Nucleus accumbens (tissue), 56 donors: ENCODE measurements around the gene PDE10A.
A peak's percentile ranks its signal among the peaks of the same experiment; 100 is the strongest.
"Not testable (repeated sequence)": the region's sequence is repeated elsewhere in the genome, so short reads cannot be mapped to it uniquely, and the experiment has no call there.

Experiments
- DNase-seq, 56 donors: peaks; one replicate each; lab custom pipeline; 2025; lab: John Stamatoyannopoulos, UW

The PDE10A gene

DNA sequence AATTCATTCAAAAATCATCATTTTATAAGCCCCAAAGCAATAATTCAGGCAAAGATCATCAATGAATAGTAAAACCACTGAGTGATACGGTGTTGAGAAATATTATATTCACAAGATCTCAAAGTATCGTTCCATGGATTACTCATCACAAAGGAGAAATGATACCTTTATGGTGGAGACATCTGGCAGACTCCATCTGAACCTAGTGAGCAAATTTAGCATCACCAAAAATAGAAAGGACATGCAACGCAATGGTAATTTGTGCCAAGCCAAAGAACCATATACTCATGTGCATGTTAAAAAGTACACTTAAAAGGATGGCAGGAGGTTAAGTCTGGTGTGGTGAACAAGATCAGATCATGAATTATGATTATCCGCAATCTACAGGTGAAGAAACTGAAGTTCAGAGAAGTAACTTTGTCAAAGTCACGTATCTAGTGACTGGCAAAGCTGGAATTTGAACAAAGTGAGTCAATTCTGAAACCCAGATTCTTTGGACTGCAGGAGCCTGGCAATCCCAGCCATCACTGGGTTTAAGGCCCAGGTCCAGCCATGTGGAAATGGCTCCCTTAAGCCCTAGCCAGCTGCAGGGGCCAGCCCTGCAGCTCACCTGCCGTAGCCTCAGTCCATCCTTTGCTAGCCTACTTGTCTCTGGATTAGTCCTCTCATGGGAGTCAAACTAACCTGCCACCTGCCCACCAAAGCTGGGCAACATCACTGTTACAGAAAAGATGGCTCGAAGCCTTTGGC, 68.3 kb downstream of the PDE10A start:
- DNase-seq = no peak

DNA sequence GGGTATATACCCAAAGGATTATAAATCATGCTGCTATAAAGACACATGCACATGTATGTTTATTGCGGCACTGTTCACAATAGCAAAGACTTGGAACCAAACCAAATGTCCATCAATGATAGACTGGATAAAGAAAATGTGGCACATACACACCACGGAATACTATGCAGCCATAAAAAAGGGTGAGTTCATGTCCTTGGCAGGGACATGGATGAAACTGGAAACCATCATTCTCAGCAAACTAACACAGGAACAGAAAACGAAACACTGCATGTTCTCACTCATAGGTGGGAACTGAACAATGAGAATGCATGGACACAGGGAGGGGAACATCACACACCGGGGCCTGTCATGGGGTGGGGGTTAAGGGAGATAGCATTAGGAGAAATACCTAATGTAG, 70.1 kb downstream of the PDE10A start:
- DNase-seq = not testable (repeated sequence)

DNA sequence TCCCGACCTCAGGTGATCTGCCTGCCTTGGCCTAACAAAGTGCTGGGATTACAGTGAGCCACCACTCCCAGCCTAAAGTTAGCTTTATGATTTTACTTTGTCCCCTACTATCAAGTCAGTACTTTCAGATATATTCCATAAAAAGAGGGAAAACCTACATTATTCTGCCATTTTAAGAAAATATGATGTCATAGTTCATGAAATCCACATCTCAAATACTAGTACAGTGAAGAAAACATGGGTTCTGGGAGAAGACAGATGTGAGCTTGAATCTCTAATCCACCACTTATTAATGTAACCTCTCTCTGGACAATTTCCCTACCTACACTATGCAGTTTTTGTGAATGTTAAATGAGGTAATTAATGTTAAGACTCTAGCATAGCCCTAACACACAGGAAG, 74.5 kb downstream of the PDE10A start:
- no peak for DNase-seq

DNA sequence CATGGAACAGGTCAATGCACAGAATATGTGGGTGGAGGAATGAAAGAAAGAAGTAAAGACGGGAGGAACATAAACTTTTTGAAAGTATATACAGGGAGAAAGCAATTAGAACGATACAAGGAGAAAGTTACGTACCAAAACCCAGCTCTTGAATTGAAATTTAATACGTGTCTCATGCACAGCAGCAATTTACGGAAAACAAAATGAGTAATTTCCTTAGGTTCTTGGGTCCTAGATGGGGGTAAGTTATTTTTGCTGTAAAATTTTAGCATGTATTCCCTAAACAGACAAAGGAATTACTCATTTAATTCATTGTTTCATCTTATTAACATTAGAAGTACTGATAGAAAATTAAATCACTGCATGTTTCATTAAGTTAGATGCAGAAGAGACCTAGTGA, 75.8 kb downstream of the PDE10A start:
- no peak for DNase-seq

DNA sequence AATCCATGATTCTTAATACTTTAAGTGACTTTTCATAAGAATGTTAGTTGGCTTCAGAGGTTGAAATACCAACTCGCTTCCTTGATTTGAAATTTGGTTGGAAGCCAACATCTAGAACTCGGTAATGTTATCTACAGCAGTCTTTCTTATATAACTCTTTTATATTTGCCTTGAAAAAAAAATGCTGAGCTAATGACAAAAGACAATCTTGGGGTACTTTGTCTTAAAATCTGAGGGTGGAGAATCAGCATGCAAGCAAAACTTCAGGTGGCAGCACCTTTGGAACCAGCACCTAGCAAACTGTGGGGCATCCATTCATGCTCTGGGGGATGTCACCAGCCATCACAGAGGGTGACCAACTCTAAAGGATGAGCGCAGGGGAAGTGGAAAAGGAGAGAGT, 76.3 kb downstream of the PDE10A start:
- no peak for DNase-seq

DNA sequence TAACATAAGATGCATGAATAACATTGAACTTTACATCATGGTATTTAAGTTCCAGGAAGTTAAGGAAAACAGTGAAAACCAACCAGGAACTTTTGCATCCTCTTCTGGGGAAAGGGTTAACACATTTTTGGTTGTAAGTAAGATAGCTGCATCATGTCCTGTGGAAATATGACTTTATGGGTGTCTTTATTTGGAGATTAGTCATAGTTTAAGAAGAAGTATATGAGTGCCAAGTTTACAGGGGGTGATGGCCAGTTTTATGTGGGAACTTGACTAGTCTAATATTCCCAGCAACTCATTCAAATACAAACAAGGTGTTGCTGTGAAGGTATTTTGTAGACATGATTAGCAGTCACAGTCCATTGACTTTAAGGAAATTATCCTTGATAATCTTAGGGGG, 78.0 kb downstream of the PDE10A start:
- no peak for DNase-seq

DNA sequence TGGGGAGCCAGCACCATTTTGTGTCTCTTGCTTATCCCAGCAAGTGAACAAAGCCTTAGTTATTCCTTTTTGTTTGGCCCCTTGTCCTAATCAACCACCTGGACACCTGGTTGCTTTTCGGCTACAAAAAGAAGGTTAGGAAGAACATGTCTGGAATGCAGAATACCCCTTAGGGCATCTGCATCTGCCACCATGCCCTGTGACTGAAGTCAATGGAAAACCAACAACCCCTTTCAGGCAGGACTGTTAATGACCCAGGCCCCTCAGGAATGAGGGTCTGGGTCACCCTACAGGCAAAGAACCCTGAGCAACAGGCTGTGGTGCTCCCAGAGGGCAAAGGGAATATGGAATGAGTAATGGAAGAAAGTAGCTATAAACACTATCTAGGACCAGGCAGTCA, 78.5 kb downstream of the PDE10A start:
- no peak for DNase-seq

DNA sequence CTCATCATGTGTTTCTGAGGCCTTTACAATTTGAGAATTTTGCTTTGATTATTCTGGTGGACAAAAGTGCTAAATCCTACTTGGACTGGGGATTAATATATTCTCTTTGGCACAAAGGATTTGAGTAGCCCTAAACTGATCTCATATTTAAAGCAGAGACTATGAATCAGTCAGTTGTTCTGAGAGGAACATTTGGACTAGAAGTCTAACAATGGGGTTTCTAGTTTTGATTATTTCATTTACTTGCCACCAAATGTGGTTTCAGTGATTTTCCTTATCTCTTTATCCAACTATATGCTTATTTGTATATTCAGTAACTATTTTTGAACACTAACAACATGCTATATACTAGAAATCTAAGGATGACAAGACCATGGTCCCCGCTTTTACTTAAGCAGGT, 81.4 kb downstream of the PDE10A start:
- DNase-seq = no peak

DNA sequence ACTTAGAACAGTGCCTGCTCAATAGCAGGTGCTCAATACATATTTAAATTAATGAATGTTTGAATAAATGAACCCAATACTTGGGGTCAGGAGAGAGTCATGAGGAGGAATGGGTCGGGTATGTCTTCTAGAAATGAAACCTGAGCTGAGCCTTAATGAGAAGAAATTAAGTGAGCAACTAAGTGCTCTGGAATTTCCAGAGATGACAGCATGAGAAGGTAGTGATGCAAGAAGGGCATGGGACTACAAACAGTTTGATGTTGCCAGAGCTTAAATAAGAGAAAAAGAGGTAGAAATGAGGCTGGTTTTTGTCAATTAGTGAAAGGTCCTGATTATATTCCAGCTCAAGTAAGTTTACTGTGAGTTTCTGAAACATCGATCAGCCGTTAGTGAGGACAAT, 82.9 kb downstream of the PDE10A start:
- no peak for DNase-seq

DNA sequence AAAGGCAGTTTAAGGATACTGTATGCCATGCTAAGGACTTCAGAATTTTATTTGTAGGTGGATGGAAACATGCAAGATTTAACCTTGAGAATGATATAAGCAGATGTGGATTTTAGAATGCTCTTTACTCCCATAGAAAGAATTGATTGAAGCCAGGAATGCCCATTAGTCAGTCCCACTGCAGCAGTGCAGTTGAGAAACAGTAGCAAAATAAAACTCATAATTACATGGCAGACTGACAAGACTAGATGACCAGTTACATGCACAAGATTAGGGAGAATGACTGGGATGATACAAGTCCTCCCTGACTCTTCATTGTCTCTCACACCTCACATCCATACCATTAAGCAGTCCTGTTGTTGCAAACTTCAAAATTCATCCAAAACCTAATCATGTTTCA, 83.9 kb downstream of the PDE10A start:
- no peak for DNase-seq

DNA sequence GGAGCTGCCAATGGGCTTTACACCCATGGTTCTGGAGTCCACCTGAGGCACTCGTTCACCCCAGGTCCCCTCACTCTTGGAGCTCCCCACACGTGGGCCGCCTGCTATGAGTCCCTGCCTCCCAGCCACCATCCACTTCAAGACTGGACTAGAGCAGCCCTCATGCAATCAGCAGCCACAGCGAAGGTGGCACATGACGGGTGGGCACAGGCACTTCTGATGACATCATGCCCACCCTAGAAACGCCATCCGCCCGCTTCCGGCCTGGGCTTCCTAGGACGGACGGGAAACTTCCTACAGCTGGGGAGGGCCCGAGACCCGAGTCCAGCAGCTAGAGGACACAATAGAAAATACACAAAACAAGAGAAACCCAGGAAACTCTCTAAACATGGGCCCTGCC, 85.5 kb downstream of the PDE10A start:
- no peak for DNase-seq

DNA sequence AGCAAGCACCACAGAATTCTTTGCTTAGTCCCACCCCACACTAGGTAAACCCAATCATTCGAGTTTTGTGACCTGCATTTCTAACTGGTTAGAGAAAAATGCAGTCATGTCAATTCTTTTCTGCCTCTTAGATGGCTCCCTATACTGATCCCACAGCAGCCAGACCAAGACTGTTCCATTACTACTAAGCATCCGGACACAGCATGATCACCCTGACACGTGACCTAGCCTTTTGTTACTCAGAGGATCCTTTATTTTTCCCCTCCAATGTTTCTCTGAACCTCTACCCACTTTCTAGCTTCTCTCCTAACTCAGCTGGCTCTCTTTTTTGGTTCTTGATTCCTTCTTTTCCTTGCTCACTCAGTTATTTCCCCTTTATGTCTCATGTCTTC, 87.9 kb downstream of the PDE10A start:
- DNase-seq = no peak

DNA sequence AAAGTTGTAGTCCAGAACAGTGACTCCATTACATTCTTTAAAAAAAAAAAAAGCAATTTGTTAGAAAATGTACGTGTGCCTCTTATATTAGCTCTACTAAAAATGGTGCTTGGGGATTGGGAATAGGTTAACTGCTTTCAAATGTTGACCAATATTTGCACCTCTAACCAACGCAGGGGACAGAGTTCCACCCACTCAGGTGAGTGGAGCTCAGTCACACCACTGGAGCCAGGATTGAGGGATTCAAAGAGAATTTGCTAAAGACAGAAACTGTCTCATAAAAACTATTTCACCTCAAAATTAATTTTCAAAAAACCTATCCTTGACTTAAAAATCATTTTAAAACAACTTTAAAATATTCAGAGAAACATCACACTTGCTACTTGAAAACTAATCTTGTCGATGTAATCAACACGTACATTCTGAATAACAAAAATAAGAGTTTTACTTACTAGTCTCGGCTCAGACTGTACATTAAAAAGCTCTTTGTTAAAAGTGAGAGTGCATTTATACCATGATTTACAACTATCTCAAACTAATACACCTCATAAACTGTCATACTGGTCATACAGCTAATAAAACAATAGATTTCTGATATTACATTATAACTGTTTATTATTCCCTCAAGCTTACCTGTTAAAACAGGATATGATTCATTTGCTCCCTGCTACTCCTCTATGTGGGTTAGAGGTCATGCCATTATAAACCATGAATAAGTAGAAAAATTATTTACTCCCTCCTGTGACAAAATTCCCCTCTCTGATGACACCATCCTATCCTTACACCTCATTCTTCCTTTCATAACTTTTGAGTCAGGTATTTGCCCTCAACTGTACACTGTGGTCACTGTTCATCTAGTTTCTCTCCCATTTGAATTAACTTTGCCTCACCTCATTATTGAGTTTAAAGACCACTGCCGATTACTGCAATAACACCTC, 88.6 kb downstream of the PDE10A start:
- DNase-seq = no peak

DNA sequence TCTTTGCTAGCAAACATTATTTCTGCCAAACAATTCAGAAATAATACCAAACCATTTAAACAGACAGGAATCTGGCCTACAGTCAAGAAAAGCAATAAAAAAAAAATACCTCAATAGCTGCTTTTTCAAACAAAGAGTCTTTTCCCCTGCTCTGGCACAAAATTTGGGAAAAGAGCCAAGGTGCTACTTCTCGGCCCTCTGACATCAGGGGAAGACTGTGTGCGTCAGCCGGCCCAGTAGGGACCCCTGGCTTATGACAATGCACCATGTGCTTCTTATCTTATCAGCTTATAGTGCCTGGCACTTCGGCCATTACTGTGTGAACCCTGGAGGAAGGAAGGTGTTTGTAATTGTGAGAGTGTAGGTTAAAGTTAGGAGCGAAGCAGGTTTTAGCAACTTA, 89.4 kb downstream of the PDE10A start:
- peak in 3 of 56 donors; percentile 7 to 36 (median 16) for DNase-seq

DNA sequence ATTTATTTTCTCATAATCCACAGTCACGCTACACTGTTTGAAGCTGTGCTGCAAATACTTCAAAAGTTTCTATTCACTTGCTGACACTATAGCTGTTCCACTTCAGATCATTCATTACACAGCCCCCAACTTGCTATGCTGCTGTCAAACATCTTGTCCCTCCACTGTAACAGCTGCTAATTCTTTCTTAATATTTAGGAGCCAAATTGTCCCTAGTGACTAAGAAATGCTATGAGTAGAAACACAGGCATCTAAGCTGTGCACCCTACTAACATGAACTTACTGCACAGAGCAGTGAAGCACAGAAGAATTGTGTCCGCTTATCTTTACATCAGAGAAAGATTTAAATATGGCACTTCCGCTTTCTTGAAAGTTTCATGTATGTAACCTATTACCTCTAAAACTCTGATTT, 91.3 kb downstream of the PDE10A start:
- no peak for DNase-seq

DNA sequence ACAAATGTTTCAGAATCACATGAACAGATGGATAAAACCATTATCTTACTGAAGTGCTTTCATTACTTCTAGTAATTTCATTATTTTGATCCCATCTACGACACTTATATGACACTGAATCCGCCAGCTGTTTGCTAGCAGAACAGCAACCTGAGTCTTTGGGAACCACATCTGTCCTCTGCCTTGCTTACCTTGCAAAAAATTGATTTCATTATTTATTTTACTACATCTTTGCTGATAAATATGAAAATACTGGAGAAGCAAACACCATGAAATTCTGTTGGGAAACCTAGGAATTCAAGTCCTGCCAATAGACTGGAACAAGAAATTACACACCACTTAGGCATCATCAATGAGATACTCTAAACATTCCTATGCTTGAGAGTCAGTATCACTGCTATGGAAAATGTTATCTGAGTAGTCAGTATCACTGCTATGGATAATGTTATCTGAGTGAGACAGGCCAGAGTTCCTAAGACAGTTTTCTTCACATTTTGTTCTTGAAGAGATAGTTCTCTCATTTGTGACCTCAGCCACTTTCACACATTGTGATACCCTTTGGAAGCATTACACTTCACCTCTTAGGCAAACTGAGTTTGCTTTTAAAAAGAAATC, 91.9 kb downstream of the PDE10A start:
- DNase-seq = no peak

DNA sequence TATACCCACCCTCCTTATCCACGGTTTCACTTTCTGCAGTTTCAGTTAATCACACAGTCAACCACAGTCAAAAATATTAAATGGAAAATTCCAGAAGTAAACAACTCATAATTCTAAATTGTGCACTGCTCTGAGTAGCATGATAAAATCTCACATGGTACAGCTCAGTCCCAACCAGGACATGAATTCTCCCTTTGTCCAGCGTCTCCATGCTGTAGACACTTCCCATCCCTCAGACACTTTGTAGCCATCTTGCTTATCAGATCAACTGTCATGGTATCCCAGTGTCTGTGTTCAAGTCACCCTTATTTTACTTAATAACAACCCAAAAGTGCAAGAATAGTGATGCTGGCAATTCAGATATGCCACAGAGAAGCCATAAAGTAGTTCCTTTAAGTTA, 94.7 kb downstream of the PDE10A start:
- no peak for DNase-seq

DNA sequence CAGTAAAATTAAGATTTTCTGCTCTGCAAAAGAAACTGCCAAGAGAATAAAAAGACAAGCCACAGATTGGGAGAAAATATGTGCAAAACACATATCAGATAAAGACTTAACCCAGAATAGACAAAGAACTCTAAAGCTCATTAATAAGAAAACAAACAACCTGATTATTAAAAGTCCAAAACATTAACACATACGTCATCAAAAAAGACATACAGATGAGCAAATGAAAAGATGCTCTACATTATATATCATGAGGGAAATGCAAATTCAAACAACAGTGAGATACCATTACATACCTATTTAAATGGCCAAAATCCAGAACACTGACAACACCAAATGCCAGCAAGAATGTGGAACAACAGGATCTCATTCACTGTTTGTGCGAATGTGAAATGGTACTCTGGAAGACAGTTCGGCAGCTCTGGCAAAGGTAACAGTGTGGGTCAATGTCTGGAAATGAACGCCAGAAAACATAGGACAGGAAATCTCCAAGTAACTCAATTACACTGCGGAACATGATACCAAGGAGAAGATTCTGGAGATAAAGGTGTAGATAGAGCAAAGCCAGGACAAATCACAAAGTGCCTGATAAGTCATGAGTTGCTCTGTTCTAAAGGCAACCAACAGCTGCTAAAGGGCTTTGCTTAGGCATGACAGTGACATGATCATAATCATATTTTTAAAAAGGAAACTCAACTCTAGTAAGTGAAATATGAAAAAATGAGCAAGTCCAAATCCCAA, 96.8 kb downstream of the PDE10A start:
- DNase-seq = no peak

DNA sequence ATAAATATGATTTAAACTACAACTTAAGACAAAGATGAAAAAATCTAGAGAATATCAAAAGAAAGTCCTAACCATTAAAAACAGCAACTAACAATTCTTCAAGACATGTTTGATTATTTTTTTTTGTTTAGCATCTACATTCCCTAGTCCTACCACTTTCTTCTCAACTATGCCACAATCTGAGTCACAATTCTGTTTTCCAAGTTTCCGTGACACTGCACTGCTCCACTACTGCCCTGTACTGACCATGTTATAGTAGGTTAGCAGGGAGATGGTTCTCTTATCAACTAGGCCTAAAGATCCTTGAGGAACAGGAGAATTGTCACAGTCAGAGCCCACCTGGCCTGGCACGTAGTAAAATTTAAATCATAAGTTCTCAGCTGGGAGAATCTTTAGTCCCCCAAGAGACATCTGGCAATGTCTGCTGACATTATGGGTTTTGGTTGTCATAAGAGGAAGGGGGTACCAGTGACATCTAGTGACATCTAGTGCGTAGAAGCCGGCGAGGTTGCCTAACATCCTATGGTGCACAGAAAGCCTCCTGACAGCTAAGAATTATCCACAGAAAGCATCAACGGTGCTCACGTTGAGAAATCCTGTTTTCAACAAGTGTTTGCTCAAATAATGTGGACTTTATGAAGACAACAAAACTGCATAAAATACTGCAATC, 100.5 kb downstream of the PDE10A start:
- peak in 5 of 56 donors; percentile 3 to 17 (median 15) for DNase-seq

DNA sequence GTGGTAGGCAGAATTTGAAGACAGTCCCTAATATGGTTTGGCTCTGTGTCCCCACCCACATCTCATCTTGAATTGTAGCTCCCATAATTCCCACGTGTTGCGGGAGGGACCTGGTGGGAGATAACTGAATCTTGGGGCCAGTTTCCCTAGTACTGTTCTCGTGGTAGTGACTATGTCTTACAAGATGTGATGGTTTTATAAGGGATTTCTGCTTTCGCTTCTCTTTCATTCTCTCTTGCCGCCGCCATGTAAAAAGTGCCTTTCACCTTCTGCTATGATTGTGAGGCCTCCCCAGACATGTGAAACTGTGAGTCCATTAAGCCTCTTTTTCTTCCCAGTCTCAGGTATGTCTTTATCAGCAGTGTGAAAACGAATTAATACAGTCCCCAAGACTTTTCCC, 103.4 kb downstream of the PDE10A start:
- DNase-seq = no peak
